ENCODE data around the gene MED15. TPM values are rescaled to one million over a fixed set of nuclear protein-coding genes. Genes with fewer than 3 reads are reported as not detected.
"Not testable (repeated sequence)": the region's sequence is repeated elsewhere in the genome, so short reads cannot be mapped to it uniquely, and the experiment has no call there.

The MED15 gene
- total RNA-seq, 3 donors from 2014 or later, result 36.6 to 53.1 (median 52.3) TPM

GRCh38 chr22:20591660-20592310 is 84.4 kb downstream of the MED15 start:
- H3K36me3 ChIP-seq, result peaks cover 6% of the 10 kb centered on the region
- intact Hi-C loops (cut with DNase I; ENCODE audit: low total_unique reads), result no loop called here
- DNase-seq (ENCODE audit: low spot score in 2 of 2), result no peak
- H3K4me3 ChIP-seq, result peak overlapping the region in 1 of 3 donors; percentile 31
- TF ChIP-seq POLR2AphosphoS5 (IDR thresholded peaks at IDR 0.05) (no peak), POLR2A (IDR thresholded peaks at IDR 0.05) (no peak), CTCF (IDR thresholded peaks at IDR 0.05) (no peak)
- H3K27ac ChIP-seq, result no peak overlapping the region
- no peaks in the 10 kb centered on the region for H3K4me1 ChIP-seq
- H3K27me3 ChIP-seq, result no peaks in the 10 kb centered on the region
- no peaks in the 10 kb centered on the region for H3K9me3 ChIP-seq

DNA sequence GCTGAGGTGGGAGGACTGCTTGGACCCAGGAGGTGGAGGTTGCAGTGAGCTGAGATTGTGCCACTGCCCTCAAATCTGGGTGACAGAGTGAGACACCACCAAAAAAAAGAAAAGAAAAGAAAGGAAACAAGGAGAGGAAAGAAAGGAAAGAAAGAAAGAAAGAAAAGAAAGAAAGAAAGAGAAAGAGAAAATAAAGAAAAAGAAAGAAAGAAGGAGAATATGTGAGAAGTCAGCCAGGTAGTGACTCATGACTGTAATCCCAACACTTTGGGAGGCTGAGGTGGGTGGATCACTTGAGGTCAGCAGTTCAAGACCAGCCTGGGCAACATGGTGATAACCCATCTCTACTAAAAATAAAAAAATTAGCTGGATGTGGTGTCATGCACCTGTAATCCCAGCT is 86.6 kb downstream of the MED15 start:
- H3K27me3 ChIP-seq; intact Hi-C loops (cut with DNase I; ENCODE audit: low total_unique reads); H3K4me3 ChIP-seq; H3K9me3 ChIP-seq; H3K27ac ChIP-seq; H3K36me3 ChIP-seq; H3K4me1 ChIP-seq; DNase-seq (ENCODE audit: low spot score in 2 of 2): not testable (repeated sequence)

GRCh38 chr22:20594486-20594885 is 87.1 kb downstream of the MED15 start:
- H3K4me3 ChIP-seq; intact Hi-C loops (cut with DNase I; ENCODE audit: low total_unique reads); H3K36me3 ChIP-seq; H3K9me3 ChIP-seq; DNase-seq (ENCODE audit: low spot score in 2 of 2); H3K27ac ChIP-seq; H3K4me1 ChIP-seq; H3K27me3 ChIP-seq: not testable (repeated sequence)

DNA sequence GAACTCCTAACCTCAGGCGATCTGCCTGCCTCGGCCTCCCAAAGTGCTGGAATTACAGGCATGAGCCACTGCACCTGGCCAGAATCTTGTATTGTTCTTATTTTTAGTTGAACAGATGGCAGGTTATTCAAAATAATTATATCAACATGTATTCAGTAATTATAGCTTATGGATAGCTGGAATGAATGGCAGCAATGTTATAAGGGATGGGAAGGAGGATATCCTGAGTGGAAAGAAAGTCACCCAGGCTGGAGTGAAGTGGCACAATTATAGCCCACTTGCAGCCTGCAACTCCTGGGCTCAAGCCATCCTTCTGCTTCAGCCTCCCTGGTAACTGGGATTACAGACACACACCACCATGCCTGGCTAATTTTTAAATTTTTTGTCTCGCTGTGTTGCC is 88.1 kb downstream of the MED15 start:
- no peaks in the 10 kb centered on the region for H3K27me3 ChIP-seq
- H3K4me1 ChIP-seq, result no peaks in the 10 kb centered on the region
- H3K4me3 ChIP-seq, result no peak overlapping the region
- intact Hi-C loops (cut with DNase I; ENCODE audit: low total_unique reads), result no loop called here
- TF ChIP-seq CTCF (IDR thresholded peaks at IDR 0.05), result no peak
- TF ChIP-seq POLR2AphosphoS5 (IDR thresholded peaks at IDR 0.05), result no peak
- H3K9me3 ChIP-seq, result no peaks in the 10 kb centered on the region
- no peaks in the 10 kb centered on the region for H3K36me3 ChIP-seq
- no peak for DNase-seq (ENCODE audit: low spot score in 2 of 2)
- no peak overlapping the region for H3K27ac ChIP-seq

GRCh38 chr22:20599117-20599516 is 91.7 kb downstream of the MED15 start:
- no peak for TF ChIP-seq CTCF (IDR thresholded peaks at IDR 0.05)
- TF ChIP-seq POLR2A (IDR thresholded peaks at IDR 0.05), result no peak
- TF ChIP-seq POLR2AphosphoS5 (IDR thresholded peaks at IDR 0.05), result no peak
- H3K27me3 ChIP-seq, result no peaks in the 10 kb centered on the region
- no peak overlapping the region for H3K4me3 ChIP-seq
- no peaks in the 10 kb centered on the region for H3K4me1 ChIP-seq
- intact Hi-C loops (cut with DNase I; ENCODE audit: low total_unique reads), result no loop called here
- H3K36me3 ChIP-seq, result no peaks in the 10 kb centered on the region
- no peak overlapping the region for H3K27ac ChIP-seq
- DNase-seq (ENCODE audit: low spot score in 2 of 2), result no peak
- H3K9me3 ChIP-seq, result no peaks in the 10 kb centered on the region

GRCh38 chr22:20600137-20600673 is 92.8 kb downstream of the MED15 start:
- DNase-seq (ENCODE audit: low spot score in 2 of 2), result no peak
- no peak overlapping the region for H3K27ac ChIP-seq
- no peaks in the 10 kb centered on the region for H3K4me1 ChIP-seq
- H3K4me3 ChIP-seq, result no peak overlapping the region
- intact Hi-C loops (cut with DNase I; ENCODE audit: low total_unique reads), result no loop called here
- H3K36me3 ChIP-seq, result no peaks in the 10 kb centered on the region
- no peaks in the 10 kb centered on the region for H3K27me3 ChIP-seq
- H3K9me3 ChIP-seq, result no peaks in the 10 kb centered on the region
- TF ChIP-seq POLR2A (IDR thresholded peaks at IDR 0.05) (no peak), CTCF (IDR thresholded peaks at IDR 0.05) (no peak), POLR2AphosphoS5 (IDR thresholded peaks at IDR 0.05) (no peak)
